MCF 10A (cell line): Measurements from ENCODE around the gene TXNDC15. TPM values are rescaled to one million over a fixed set of nuclear protein-coding genes. Genes with fewer than 3 reads are reported as not detected.
A peak's percentile ranks its signal among the peaks of the same experiment; 100 is the strongest.

Experiments
- BruUV-seq: library from RNA; stranded (reverse); fragments of 400-500 nt; replicated peaks from 2 replicates; lab custom pipeline; 2021; lab: Mats Ljungman, UMichigan
- CTCF ChIA-PET: fragments of 300-600 bp; sonication (Branson Sonifier 250); formaldehyde crosslinking; extraction: SDS; loops from one replicate; lab custom pipeline; 2021; ENCODE audit warnings: antibody characterized with exemption, inconsistent platforms; lab: Yijun Ruan, JAX
- POLR2A ChIA-PET: fragments of 300-600, 350-650 bp; sonication (Branson Sonifier 250); formaldehyde crosslinking; extraction: SDS; loops from one replicate; lab custom pipeline; 2020; ENCODE audit warnings: antibody characterized with exemption, inconsistent platforms; lab: Yijun Ruan, JAX
- DNase-seq: peaks from one replicate; pipeline ENCODE4 v3.0.0-alpha.2; 2018; ENCODE audit not compliant: unreplicated experiment
- H3K27ac Mint-ChIP-seq: one replicate; pipeline ENCODE4 v1.8.0; 2022; ENCODE audit warnings: mild to moderate bottlenecking, low read depth, mixed read lengths; ENCODE audit not compliant: unreplicated experiment
- H3K27me3 Mint-ChIP-seq: one replicate; pipeline ENCODE4 v1.8.0; 2022; ENCODE audit warnings: mixed read lengths; ENCODE audit not compliant: insufficient read depth, unreplicated experiment
- H3K36me3 Mint-ChIP-seq: one replicate; pipeline ENCODE4 v1.8.0; 2022; ENCODE audit warnings: mild to moderate bottlenecking, moderate library complexity, mixed read lengths; ENCODE audit not compliant: insufficient read depth, unreplicated experiment
- H3K4me1 Mint-ChIP-seq: one replicate; pipeline ENCODE4 v1.8.0; 2022; ENCODE audit warnings: mixed read lengths; ENCODE audit not compliant: insufficient read depth, unreplicated experiment
- H3K4me3 Mint-ChIP-seq: one replicate; pipeline ENCODE4 v1.8.0; 2022; ENCODE audit warnings: mild to moderate bottlenecking, moderate library complexity, mixed read lengths; ENCODE audit not compliant: unreplicated experiment
- H3K9me3 Mint-ChIP-seq: one replicate; pipeline ENCODE4 v1.8.0; 2022; ENCODE audit warnings: mixed read lengths; ENCODE audit not compliant: unreplicated experiment
- CTCF ChIP-seq: fragments of 200-600 bp; IDR thresholded peaks from one replicate; pipeline ENCODE4 v1.8.0; 2022; ENCODE audit warnings: antibody characterized with exemption, mild to moderate bottlenecking; ENCODE audit not compliant: unreplicated experiment
- intact Hi-C: fragments of 100-400 bp; cut with micrococcal nuclease; formaldehyde crosslinking; loops from 2 replicates; pipeline ENCODE4 v1.14.1; 2022
- total RNA-seq: library from RNA; stranded (reverse); gene quantifications from 2 replicates; pipeline ENCODE4 v1.2.3, GENCODE V29; 2022

The TXNDC15 gene
- total RNA-seq, 1 experiment from 2014 or later: 57.0 TPM

GRCh38 chr5:134938030-134938429 lies 63.9 kb downstream of the TXNDC15 start:
- POLR2A ChIA-PET: no interaction called here

GRCh38 chr5:134939500-134939899 lies 65.3 kb downstream of the TXNDC15 start:
- no peak for DNase-seq
- Mint-ChIP-seq H3K9me3 (no peaks in the 10 kb centered on the region), H3K27me3 (no peaks in the 10 kb centered on the region), H3K36me3 (peaks cover 49% of the 10 kb centered on the region), H3K27ac (peak overlapping the region; percentile 9), H3K4me3 (no peak overlapping the region), H3K4me1 (no peaks in the 10 kb centered on the region)
- BruUV-seq: no TSS peak
- TF ChIP-seq CTCF: no peak
- CTCF ChIA-PET: interaction anchor here (0.9 kb wide), 1 partner anchor 266 kb away, joined by 4 read pairs; no protein-coding TSS in a partner anchor
- intact Hi-C loops: no loop called here
- POLR2A ChIA-PET: no interaction called here

More at GRCh38 chr5:134938030-134938429, 63.9 kb downstream of the TXNDC15 start:
- intact Hi-C loops: no loop called here
- Mint-ChIP-seq H3K27ac (no peak overlapping the region), H3K4me3 (no peak overlapping the region), H3K9me3 (no peaks in the 10 kb centered on the region), H3K4me1 (no peaks in the 10 kb centered on the region), H3K27me3 (no peaks in the 10 kb centered on the region), H3K36me3 (peaks cover 58% of the 10 kb centered on the region)
- DNase-seq: no peak
- BruUV-seq: no TSS peak
- TF ChIP-seq CTCF: no peak
- CTCF ChIA-PET: interaction anchor here (0.6 kb wide), 1 partner anchor 10 kb away, joined by 3 read pairs; no protein-coding TSS in a partner anchor

- H3K4me1 Mint-ChIP-seq: peaks cover under 1% of the 10 kb centered on the region
- no peak for DNase-seq
- POLR2A ChIA-PET: no interaction called here
- H3K4me3 Mint-ChIP-seq: no peak overlapping the region
- no TSS peak for BruUV-seq
- peaks cover 38% of the 10 kb centered on the region for H3K36me3 Mint-ChIP-seq
- H3K27me3 Mint-ChIP-seq: no peaks in the 10 kb centered on the region
- intact Hi-C loops: no loop called here
- CTCF ChIA-PET: no interaction called here
- H3K9me3 Mint-ChIP-seq: no peaks in the 10 kb centered on the region
- no peak for TF ChIP-seq CTCF
- H3K27ac Mint-ChIP-seq: no peak overlapping the region
These were observed 69.4 kb downstream of the TXNDC15 start for GRCh38 chr5:134943547-134943946.

- intact Hi-C loops: no loop called here
- H3K27me3 Mint-ChIP-seq: no peaks in the 10 kb centered on the region
- no peak for TF ChIP-seq CTCF
- no TSS peak for BruUV-seq
- H3K9me3 Mint-ChIP-seq: no peaks in the 10 kb centered on the region
- no peak overlapping the region for H3K4me3 Mint-ChIP-seq
- CTCF ChIA-PET: no interaction called here
- POLR2A ChIA-PET: interaction anchor here (1.5 kb wide), 2 partner anchors 9 to 13 kb away, joined by 5 read pairs; no protein-coding TSS in a partner anchor
- H3K36me3 Mint-ChIP-seq: peaks cover 31% of the 10 kb centered on the region
- H3K4me1 Mint-ChIP-seq: peaks cover 11% of the 10 kb centered on the region
- no peak overlapping the region for H3K27ac Mint-ChIP-seq
- no peak for DNase-seq
These were observed 70.5 kb downstream of the TXNDC15 start for GRCh38 chr5:134944630-134945029.
